HL-60/S4 treated with retinoic acid at 250 ng/mL for 4 days and 3 days (cell line): ENCODE results near the gene C11orf68.

Experiments used
- in situ Hi-C: fragments of 300-500 bp; cut with MboI; formaldehyde crosslinking; loops from 2 replicates; pipeline ENCODE4 v1.7.0; 2022; ENCODE audit warnings: low sequenced_read_pairs

C11orf68 gene

GRCh38 chr11:65872586-65873317 is 46.1 kb downstream of the C11orf68 start, which contains the start of gene EFEMP2:
Gene EFEMP2, minus strand, starts transcription at chr11:65872800. Its CDS starts 446 bp downstream, at chr11:65872354.
- in situ Hi-C loops, result loop anchor here (10.0 kb wide), 1 partner anchor 112 kb away; no protein-coding TSS in a partner anchor

GRCh38 chr11:65871811-65872548 is 46.9 kb downstream of the C11orf68 start:
- in situ Hi-C loops, result loop anchor here (10.0 kb wide), 1 partner anchor 113 kb away; no protein-coding TSS in a partner anchor

DNA sequence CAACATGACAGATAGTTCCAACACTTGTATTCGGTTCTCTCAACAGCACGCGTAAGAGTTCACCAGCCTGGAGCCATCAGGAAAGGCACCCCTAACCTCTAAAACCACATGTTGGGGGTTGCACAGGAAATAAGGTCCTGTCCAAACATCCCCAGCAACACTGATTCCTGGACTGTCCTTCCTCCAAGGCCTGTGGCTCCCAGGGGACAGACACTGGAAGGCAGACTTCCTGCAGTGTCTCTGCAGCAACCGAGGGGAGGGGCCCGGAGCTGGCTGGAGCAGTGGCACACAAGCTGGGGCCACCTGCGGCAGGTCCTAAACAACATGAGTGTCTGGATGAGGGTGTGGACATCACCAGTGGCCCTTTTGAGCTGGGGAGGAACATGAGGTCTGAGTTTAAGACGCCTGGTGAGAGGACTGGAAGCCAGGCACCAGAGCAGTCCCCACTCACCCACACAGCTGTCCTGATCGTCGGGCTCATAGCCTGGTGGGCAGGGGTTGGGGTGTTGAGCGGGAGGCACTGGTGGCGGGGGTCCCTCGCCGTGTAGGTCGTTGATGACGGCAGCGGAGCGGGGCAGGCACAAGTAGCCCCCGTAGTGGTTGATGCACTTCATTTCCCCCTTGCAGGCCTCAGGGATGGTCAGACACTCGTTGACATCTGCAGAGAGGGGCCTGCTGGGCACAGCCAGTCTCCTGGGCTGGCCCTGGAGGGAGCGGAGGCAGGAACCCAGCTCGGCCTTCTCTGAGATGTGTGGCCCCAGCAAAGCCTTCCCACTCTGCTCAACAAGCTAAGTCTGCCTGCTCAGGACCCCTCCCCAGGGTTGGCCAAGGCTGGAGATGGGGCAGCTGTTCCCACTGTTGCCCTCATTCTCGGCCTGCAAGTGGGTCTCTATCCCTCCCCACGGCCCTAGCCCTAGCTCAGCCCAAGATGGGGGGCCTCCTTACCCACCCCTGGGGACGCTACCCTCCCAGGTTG is 47.9 kb downstream of the C11orf68 start:
- in situ Hi-C loops, result loop anchor here (10.0 kb wide), 1 partner anchor 114 kb away; no protein-coding TSS in a partner anchor

- in situ Hi-C loops, result loop anchor here (10.0 kb wide), 1 partner anchor 115 kb away; no protein-coding TSS in a partner anchor
These were observed 48.6 kb downstream of the C11orf68 start for GRCh38 chr11:65870307-65870658.

DNA sequence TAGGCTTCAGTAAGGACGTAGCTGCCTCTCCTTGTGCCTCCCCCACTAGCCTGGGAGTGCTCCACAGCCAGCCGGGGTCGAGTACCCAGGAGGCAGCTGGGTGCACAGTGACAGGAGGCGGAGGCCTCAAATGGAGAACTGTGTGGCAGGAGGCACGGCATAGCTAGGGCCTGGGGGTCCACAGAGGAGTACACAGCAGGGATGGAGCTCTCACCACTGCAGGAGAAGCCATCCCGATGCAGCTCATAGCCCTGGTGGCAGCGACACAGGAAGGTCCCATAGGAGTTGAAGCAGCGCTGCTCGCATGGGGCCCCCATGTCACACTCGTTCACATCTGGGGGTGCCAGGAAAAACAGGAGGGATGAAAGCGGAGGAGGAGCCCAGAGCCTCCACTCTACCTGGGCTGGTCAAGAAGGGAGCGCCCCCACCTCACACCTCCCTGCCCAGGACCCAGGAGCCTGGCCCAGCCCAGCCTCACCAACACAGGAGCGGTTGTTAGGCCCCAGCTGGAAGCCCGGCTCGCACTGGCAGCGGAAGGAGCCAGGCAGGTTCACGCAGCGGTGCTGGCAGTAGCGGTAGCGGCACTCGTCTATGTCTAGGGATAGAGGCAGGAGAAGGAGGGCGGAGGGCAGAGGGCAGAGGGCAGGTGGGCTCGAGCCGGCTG is 49.1 kb downstream of the C11orf68 start:
- in situ Hi-C loops, result loop anchor here (10.0 kb wide), 1 partner anchor 115 kb away; no protein-coding TSS in a partner anchor

- in situ Hi-C loops, result no loop called here
These were observed 50.0 kb downstream of the C11orf68 start for GRCh38 chr11:65868907-65869306.

DNA sequence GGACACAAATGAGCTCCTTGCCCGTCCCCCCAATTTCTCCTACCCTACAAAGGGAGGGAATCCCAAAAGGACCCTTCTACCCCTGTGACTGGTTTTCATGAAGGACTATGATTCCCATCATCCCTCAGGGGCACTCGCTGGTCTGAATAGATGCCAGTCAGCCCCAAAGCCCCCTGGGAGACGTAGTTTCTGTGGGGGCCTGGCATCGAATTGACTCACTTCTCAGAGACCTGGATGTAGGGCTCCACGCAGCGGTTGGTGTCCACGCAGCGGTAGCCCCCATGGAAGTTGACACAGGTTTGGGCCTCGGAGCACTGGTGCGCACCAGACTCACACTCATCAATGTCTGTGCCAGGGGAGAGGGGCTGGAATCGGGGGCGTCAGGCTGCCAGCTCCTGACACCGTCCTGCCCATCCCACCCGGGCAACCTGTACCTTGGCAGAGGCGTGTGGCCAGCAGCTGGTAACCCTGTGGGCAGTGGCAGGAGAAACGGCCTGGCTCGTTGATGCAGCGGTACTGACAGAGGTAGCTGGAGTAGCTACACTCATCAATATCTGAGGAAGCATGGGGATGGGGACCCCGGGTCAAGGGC is 50.7 kb downstream of the C11orf68 start:
- in situ Hi-C loops, result no loop called here

DNA sequence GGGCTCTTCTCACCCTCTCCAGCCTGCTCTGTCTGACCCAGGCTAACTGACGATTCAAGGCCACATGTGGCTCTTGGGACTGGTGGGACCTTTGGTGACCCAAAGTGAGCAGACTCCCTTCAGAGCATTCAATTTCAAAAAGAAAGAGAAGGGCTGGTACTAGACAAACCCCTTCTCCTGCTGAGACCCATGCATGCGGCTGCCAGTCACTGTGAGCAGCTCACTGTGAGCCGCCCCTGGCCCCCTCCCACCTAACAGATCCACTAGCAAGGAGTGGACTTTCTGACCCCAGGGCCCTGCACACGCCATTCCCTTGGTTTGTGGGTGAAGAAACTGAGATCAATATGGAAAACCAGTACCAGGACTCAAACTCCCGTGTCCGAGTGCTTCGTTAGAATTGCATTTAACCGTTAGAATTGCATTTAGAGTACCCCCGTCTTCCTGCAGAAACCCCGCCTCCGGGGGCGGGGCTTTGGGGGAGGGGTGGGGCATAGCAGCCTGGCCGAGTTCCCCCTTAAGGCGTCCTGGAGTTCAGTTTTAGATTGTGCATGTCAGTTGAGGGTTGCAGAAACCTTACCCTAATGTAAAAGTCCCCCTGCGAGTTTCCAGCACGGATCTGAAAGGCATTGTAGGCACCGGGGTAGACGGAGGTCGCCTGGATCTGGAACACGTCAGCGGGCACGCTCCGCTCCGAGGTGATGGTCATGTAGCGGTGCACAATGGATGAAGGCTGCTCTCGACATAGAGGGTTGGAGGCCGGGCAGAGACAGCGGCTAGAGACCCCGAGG is 51.4 kb downstream of the C11orf68 start:
- in situ Hi-C loops, result no loop called here
